ENCODE data around the gene DDX49. TPM values are rescaled to one million over a fixed set of nuclear protein-coding genes. Genes with fewer than 3 reads are reported as not detected.
"Not testable (repeated sequence)": the region's sequence is repeated elsewhere in the genome, so short reads cannot be mapped to it uniquely, and the experiment has no call there.

The DDX49 gene
- total and polyA plus RNA-seq, 2 of the 4 experiments (the other 2 are of a cell fraction), result 50.9 to 52.1 TPM

GRCh38 chr19:18952364-18953003 is 33.0 kb downstream of the DDX49 start:
- in situ Hi-C loops (cut with MboI; ENCODE audit: low sequenced_read_pairs); dilution Hi-C loops (cut with HindIII; ENCODE audit: low sequenced_read_pairs, unreplicated experiment): not testable (repeated sequence)

More at GRCh38 chr19:18952364-18953003, 33.0 kb downstream of the DDX49 start:
- no CpG with 5 or more reads among the region's 17 CpGs for WGBS, 2 experiments (ENCODE audit: extremely low coverage in 2 of 2, insufficient read length in 1 of 2)
- DNase-seq; H3K9me1 ChIP-seq (ENCODE audit: insufficient read depth, low read length); H3K27ac ChIP-seq (ENCODE audit: insufficient read depth, low read length); H3K9ac ChIP-seq (ENCODE audit: low read depth, low read length); H3K36me3 ChIP-seq (ENCODE audit: control insufficient read depth, insufficient read depth, low read length); ATAC-seq (ENCODE audit: low read depth); H4K91ac ChIP-seq (ENCODE audit: insufficient read depth, low read depth, low read length); CTCF ChIA-PET; H2AK5ac ChIP-seq (ENCODE audit: low read depth, low read length); H4K8ac ChIP-seq (ENCODE audit: low read depth in 2 of 2, low read length in 2 of 2); H3K23ac ChIP-seq (ENCODE audit: low read depth, low read length); H3K14ac ChIP-seq (replicated peaks; ENCODE audit: low read depth, low read length); POLR2A ChIA-PET (ENCODE audit: unreplicated experiment); H3K9me3 ChIP-seq (ENCODE audit: control insufficient read depth, insufficient read depth, low read length); H2BK15ac ChIP-seq (ENCODE audit: low read depth, low read length); H3K4ac ChIP-seq (ENCODE audit: low read depth, low read length); H3K56ac ChIP-seq (ENCODE audit: extremely low read depth, insufficient read depth, low read length); H2AFZ ChIP-seq (replicated peaks; ENCODE audit: low read length, poor library complexity); H4K5ac ChIP-seq (ENCODE audit: low read depth, low read length); H3K4me3 ChIP-seq (ENCODE audit: insufficient read depth, low read depth, low read length); H2BK5ac ChIP-seq (ENCODE audit: low read depth, low read length, poor library complexity, severe bottlenecking); H3K18ac ChIP-seq (ENCODE audit: low read depth, low read length); H2BK120ac ChIP-seq (ENCODE audit: low read depth, low read length); H2AK9ac ChIP-seq (replicated peaks; ENCODE audit: low read depth, low read length, poor library complexity); H3K79me1 ChIP-seq (ENCODE audit: low read depth in 1 of 2, low read length in 2 of 2); H4K20me1 ChIP-seq (ENCODE audit: insufficient read depth, low read length); intact Hi-C loops (cut with micrococcal nuclease); H3K4me1 ChIP-seq (ENCODE audit: control insufficient read depth, insufficient read depth, low read length); H2BK20ac ChIP-seq (ENCODE audit: low read depth, low read length); BruUV-seq (replicated peaks); H3K27me3 ChIP-seq (ENCODE audit: control insufficient read depth, insufficient read depth, low read length); H3K4me2 ChIP-seq (ENCODE audit: low read depth, low read length): not testable (repeated sequence)
- peak; percentile 20; the same call in 1 of the 2 replicates for TF ChIP-seq CEBPB (IDR thresholded peaks at IDR 0.05; ENCODE audit: low read depth, low read length)
